A673 (cell line): ENCODE measurements around the gene CAVIN4. TPM values are rescaled to one million over a fixed set of nuclear protein-coding genes. Genes with fewer than 3 reads are reported as not detected.

ENCODE experiments used
- BruUV-seq: library from RNA; stranded (reverse); fragments of 400-500 nt; replicated peaks from 2 replicates; lab custom pipeline; 2021; lab: Mats Ljungman, UMichigan
- CTCF ChIA-PET: fragments of 300-600 bp; sonication (Branson Sonifier 250); formaldehyde crosslinking; loops from one replicate; lab custom pipeline; 2022; ENCODE audit warnings: antibody characterized with exemption; lab: Charles Lee
- POLR2A ChIA-PET: fragments of 300-600 bp; sonication (Branson Sonifier 250); formaldehyde crosslinking; loops from one replicate; lab custom pipeline; 2022; ENCODE audit warnings: antibody characterized with exemption; ENCODE audit not compliant: low non-redundant PET; lab: Charles Lee
- DNase-seq: peaks from one replicate; pipeline ENCODE4 v3.0.0-alpha.2; 2015; ENCODE audit warnings: low spot score
- H3K27ac ChIP-seq: fragments of 200-600 bp; sonication (generic); 2 replicates; pipeline ENCODE4 v1.5.1; 2016; ENCODE audit warnings: mixed run types, low read depth, mild to moderate bottlenecking, mixed read lengths, antibody characterized with exemption, low read length; ENCODE audit not compliant: poor library complexity, severe bottlenecking
- H3K27me3 ChIP-seq: fragments of 200-600 bp; sonication (generic); replicated peaks from 2 replicates; pipeline ENCODE4 v1.6.1; 2017; ENCODE audit warnings: mixed run types, low read depth, mild to moderate bottlenecking, mixed read lengths, antibody characterized with exemption, low read length; ENCODE audit not compliant: insufficient read depth, poor library complexity
- H3K36me3 ChIP-seq: fragments of 200-600 bp; sonication (generic); 2 replicates; pipeline ENCODE4 v1.6.1; 2016; ENCODE audit warnings: mixed run types, mild to moderate bottlenecking, mixed read lengths, antibody characterized with exemption, low read length; ENCODE audit not compliant: insufficient read depth, poor library complexity, severe bottlenecking
- H3K4me1 ChIP-seq: fragments of 200-600 bp; sonication (generic); 2 replicates; pipeline ENCODE4 v1.6.1; 2017; ENCODE audit warnings: mixed run types, mild to moderate bottlenecking, mixed read lengths, antibody characterized with exemption, low read length; ENCODE audit not compliant: insufficient read depth, poor library complexity, severe bottlenecking
- H3K4me3 ChIP-seq: fragments of 200-600 bp; sonication (generic); 2 replicates; pipeline ENCODE4 v1.5.1; 2016; ENCODE audit warnings: low read depth, mixed run types, mild to moderate bottlenecking, mixed read lengths, low read length; ENCODE audit not compliant: poor library complexity, severe bottlenecking
- H3K9me3 ChIP-seq: fragments of 200-600 bp; sonication (generic); 2 replicates; pipeline ENCODE4 v1.6.1; 2016; ENCODE audit warnings: mixed run types, low read depth, mild to moderate bottlenecking, mixed read lengths, antibody characterized with exemption, low read length; ENCODE audit not compliant: poor library complexity, severe bottlenecking
- CTCF ChIP-seq: fragments of 300-800, 200-600 bp; sonication (generic); conservative IDR thresholded peaks from 2 replicates; pipeline ENCODE4 v1.5.1; 2017; ENCODE audit warnings: low read depth, mild to moderate bottlenecking, antibody characterized with exemption, low read length, moderate library complexity, mixed read lengths
- EZH2 ChIP-seq: fragments of 200-600 bp; sonication (generic); IDR thresholded peaks from 2 replicates; pipeline ENCODE4 v1.6.1; 2017; ENCODE audit warnings: borderline replicate concordance, low read depth, mild to moderate bottlenecking, mixed read lengths, antibody characterized with exemption, low read length; ENCODE audit not compliant: poor library complexity, severe bottlenecking
- intact Hi-C: fragments of 100-400 bp; cut with micrococcal nuclease; formaldehyde crosslinking; loops from one replicate; pipeline ENCODE4 v1.10.0; 2022; ENCODE audit not compliant: unreplicated experiment
- total RNA-seq: library from RNA; stranded (reverse); gene quantifications from 2 replicates; pipeline ENCODE4 v1.2.3, GENCODE V29; 2021

The CAVIN4 gene
- total RNA-seq, 1 experiment from 2014 or later: 5.0 TPM

DNA sequence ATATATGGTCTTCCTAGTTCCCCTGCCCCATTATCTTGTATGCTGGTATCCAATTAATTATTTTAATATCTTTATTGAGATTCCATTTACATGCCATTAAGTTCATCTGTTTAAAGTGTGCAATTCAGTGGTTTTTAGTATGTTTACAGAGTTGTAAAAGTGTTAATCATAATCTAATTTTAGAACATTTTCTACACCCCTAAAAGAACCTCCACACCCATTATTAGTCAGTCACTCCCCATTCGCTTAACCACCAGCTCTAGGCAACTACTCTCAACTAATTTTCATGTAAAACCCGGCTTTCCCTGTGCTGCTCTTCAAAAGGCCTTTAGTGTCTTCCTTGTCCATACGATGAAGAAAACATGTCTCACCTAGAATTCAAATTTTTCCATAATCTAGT is 20.8 kb upstream of the CAVIN4 start:
- Histone ChIP-seq H3K9me3 (no peaks in the 10 kb centered on the region), H3K4me1 (no peaks in the 10 kb centered on the region), H3K36me3 (no peaks in the 10 kb centered on the region), H3K27me3 (no peaks in the 10 kb centered on the region), H3K4me3 (no peak overlapping the region), H3K27ac (no peak overlapping the region)
- ChIA-PET CTCF (no interaction called here), POLR2A (no interaction called here)
- DNase-seq: no peak
- BruUV-seq: no TSS peak
- intact Hi-C loops: no loop called here
- TF ChIP-seq EZH2: no peak
- TF ChIP-seq CTCF: no peak

DNA sequence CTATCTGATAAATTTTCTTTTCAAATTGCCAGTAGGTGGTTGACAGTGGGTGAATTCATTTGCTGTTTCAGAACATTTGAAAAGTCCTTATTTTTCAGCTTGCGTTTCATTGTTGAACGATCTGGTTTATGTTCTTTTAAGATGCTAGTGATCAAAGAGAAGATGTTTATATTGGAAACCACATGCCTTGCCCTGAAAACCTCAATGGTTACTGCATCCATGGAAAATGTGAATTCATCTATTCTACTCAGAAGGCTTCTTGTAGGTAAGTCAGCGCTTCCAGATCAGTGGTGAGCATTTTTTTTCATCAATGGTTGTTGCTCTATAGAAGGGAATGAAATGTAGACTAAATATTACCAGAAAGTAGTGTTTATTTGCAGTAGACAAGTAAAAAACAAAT is 16.6 kb upstream of the CAVIN4 start:
- H3K36me3 ChIP-seq: no peaks in the 10 kb centered on the region
- no peak overlapping the region for H3K4me3 ChIP-seq
- ChIA-PET POLR2A (no interaction called here), CTCF (no interaction called here)
- H3K27ac ChIP-seq: no peak overlapping the region
- BruUV-seq: no TSS peak
- H3K27me3 ChIP-seq: no peaks in the 10 kb centered on the region
- DNase-seq: no peak
- no peaks in the 10 kb centered on the region for H3K9me3 ChIP-seq
- intact Hi-C loops: no loop called here
- TF ChIP-seq CTCF (no peak), EZH2 (no peak)
- no peaks in the 10 kb centered on the region for H3K4me1 ChIP-seq

GRCh38 chr9:100567856-100568255 is 10.0 kb upstream of the CAVIN4 start:
- Histone ChIP-seq H3K27me3 (no peaks in the 10 kb centered on the region), H3K9me3 (no peaks in the 10 kb centered on the region), H3K27ac (no peak overlapping the region), H3K36me3 (no peaks in the 10 kb centered on the region), H3K4me3 (no peak overlapping the region), H3K4me1 (peaks cover 3% of the 10 kb centered on the region)
- no TSS peak for BruUV-seq
- DNase-seq: peak; percentile 52
- TF ChIP-seq CTCF (no peak), EZH2 (no peak)
- ChIA-PET POLR2A (no interaction called here), CTCF (no interaction called here)
- intact Hi-C loops: no loop called here
